HEK293T (cell line): ENCODE measurements around the gene ZNF385B.

ENCODE experiments used
- ARNT ChIP-seq: fragments of 450-650 bp; IDR thresholded peaks from 2 replicates; pipeline ENCODE4 v1.6.1; 2017; ENCODE audit warnings: mild to moderate bottlenecking
- BHLHE40 ChIP-seq: fragments of 450-650 bp; IDR thresholded peaks from 2 replicates; pipeline ENCODE4 v1.6.1; 2016; ENCODE audit warnings: mild to moderate bottlenecking, moderate library complexity, borderline replicate concordance
- SP1 ChIP-seq: fragments of 450-650 bp; IDR thresholded peaks from 2 replicates; pipeline ENCODE4 v1.6.1; 2017
- TARDBP ChIP-seq: fragments of 450-650 bp; IDR thresholded peaks from 2 replicates; pipeline ENCODE4 v1.6.1; 2016

- TF ChIP-seq SP1 = no peak
- TF ChIP-seq TARDBP = no peak
- TF ChIP-seq ARNT = no peak
- no peak for TF ChIP-seq BHLHE40
These were observed 29.3 kb upstream of the ZNF385B start for GRCh38 chr2:179890666-179891065.
